ENCODE data around the gene DCAF11.

Gene DCAF11

GRCh38 chr14:24159777-24160498, 45.4 kb downstream of the DCAF11 start:
- DNase-seq: no peak

GRCh38 chr14:24160499-24160849, 45.9 kb downstream of the DCAF11 start:
- DNase-seq: no peak

GRCh38 chr14:24160850-24161804, 46.5 kb downstream of the DCAF11 start, which contains the start of gene IRF9:
Gene IRF9, plus strand, starts transcription at chr14:24161265. Its CDS starts 880 bp downstream, at chr14:24162145.
- peak; percentile 79 for DNase-seq

- no peak for DNase-seq
These were observed 47.5 kb downstream of the DCAF11 start for GRCh38 chr14:24162093-24162492.

- DNase-seq: no peak
These were observed 50.0 kb downstream of the DCAF11 start for GRCh38 chr14:24164518-24164991.

- no peak for DNase-seq
These were observed 51.2 kb downstream of the DCAF11 start for GRCh38 chr14:24165785-24166184.

GRCh38 chr14:24167469-24168114, 53.0 kb downstream of the DCAF11 start:
- DNase-seq: no peak

GRCh38 chr14:24171422-24172260, 57.1 kb downstream of the DCAF11 start, which contains the start of gene REC8:
Gene REC8, plus strand, starts transcription at chr14:24172080. Its CDS starts 473 bp downstream, at chr14:24172553.
- DNase-seq: peak; percentile 81

GRCh38 chr14:24172261-24172860, 57.8 kb downstream of the DCAF11 start:
- DNase-seq: no peak

GRCh38 chr14:24172871-24173281, 58.3 kb downstream of the DCAF11 start:
- DNase-seq: peak; percentile 39

Measured in right kidney (tissue), 1 donor.